Sciatic nerve (tissue), 2 donors: ENCODE results near the gene PKM. TPM values are rescaled to one million over a fixed set of nuclear protein-coding genes. Genes with fewer than 3 reads are reported as not detected.

Experiments
- ATAC-seq: fragments of 200-7000 bp; cut with Tn5 transposase; one replicate; pipeline ENCODE4 v1.9.1; 2020; ENCODE audit warnings: mild to moderate bottlenecking, moderate library complexity
- DNase-seq: peaks from one replicate; pipeline ENCODE4 v3.0.0-alpha.2; 2020; ENCODE audit warnings: low spot score
- intact Hi-C: fragments of 100-400 bp; cut with DNase I; formaldehyde crosslinking; loops from one replicate; pipeline ENCODE4 v1.14.2; 2022
- total RNA-seq: library from RNA; stranded (reverse); fragmentation: NEBNext Ultra II Directional; extraction: Animal tissue kit (Norgen Biotek cat#: 25700); gene quantifications from one replicate; pipeline ENCODE4 v1.2.1, GENCODE V29; 2021
- donor health status: DM: no; HTN: no; CAD: no.
- donor health status: DM: no; HTN: no; CAD: no.

The PKM gene
- total RNA-seq, 1 donor from 2014 or later, result 385 TPM

DNA sequence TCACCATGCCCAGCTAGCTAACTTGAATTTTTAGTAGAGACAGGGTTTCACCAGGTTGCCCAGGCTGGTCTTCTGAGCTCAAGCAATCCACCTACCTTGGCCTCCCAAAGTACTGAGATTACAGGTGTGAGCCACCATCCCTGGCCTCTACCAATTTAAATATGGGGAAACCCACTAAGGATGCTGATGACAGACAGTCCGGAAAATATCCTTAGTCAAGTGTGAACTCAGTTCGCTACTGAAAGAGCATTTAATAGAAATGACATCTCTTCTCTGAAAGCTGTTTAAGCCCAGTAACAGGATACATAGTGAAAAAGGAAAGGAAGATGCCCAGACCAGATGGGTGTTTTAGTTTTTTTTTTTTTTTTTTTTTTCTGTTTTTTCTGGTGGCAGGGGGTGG is 25.7 kb downstream of the PKM start:
- no peak for ATAC-seq
- no peak for DNase-seq
- intact Hi-C loops, result no loop called here

DNA sequence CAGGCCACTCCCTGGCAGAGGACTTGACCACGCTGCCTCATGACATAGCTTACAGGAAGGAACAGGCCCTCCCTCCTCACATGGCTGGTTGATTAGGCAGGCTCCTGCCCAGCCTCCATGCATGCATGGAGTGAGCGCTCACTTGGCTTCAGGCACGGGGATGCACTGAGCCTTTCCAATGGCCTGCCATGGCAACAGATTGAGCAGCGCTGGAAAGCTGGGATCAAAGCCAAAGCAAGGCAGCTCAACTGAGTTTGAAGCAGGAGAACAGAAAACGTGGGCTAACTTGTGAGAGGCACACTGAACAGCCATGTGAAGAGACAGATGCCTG is 27.5 kb downstream of the PKM start:
- intact Hi-C loops, result no loop called here
- DNase-seq (no peak), ATAC-seq (peak; percentile 53)

DNA sequence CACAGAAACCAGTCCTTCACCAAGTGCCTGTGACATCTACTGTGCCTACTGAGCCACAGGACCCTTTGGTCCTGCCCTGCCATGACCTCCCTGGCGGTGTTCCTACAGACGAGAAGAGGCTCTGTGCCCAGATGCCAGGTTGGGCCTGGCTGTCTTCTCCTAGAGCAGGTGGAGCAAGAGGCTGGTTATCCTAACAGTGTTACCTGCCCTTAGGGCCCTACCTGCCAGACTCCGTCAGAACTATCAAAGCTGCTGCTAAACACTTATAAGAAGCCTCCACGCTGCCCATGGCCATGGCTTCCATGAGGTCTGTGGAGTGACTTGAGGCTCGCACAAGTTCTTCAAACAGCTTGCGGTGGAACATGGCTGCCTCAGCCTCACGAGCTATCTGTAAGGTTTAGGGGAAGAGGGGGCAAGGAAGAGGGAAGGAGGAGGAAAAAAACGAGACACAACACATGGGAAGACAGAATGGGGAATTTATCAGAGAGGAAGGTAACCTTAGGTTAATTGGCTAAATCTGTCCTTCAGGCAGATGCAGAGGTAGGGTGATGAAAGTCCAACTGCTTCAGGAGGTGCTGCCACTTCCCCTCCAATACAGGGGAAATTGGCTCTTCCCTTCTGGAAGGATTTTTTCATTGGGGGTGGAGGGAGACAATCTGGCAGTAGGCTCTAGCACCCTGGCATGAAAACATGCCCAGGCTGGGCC is 28.0 kb downstream of the PKM start:
- ATAC-seq, result no peak
- intact Hi-C loops, result no loop called here
- DNase-seq, result no peak

DNA sequence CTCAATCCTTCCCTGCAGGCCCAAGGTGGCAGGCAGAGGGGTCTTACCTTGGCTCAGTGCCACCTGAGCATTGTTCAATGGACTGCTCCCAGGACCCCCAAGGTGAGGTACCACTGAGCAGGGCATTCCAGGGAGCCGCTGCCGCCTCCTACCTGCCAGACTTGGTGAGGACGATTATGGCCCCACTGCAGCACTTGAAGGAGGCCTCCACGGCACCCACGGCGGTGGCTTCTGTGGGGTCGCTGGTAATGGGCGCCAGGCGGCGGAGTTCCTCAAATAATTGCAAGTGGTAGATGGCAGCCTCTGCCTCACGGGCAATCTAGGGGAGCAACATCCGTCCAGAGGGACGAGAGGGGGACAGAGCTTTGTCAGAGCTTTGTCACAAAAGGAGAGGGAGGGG is 28.7 kb downstream of the PKM start:
- no peak for ATAC-seq
- DNase-seq, result no peak
- intact Hi-C loops, result no loop called here

DNA sequence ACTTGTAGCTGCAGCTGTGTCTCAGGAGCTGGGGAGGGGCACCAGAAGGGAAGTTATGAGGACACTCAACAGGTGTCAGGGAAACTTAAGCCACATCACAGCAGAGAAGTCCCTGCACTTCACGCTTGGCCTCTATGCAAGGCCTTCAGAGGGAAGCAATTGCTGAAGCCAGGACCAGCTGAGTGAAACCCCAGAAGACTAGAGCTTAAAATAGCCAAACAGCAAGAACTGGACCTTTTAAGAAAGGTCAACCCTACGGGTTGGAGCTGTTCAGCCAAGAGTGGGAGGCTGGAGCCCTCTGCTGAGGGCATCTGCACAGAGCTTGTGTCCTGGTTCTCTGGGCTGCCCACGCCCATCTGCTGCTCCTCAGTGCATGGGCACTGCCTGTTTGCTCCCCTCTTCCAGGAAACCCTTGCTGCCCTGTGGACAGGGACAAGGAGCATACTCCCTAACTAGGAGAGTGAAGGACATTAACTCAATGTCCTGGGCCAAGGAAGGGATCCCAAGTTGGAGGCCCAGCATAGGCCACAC is 29.5 kb downstream of the PKM start:
- intact Hi-C loops, result no loop called here
- no peak for ATAC-seq
- no peak for DNase-seq

DNA sequence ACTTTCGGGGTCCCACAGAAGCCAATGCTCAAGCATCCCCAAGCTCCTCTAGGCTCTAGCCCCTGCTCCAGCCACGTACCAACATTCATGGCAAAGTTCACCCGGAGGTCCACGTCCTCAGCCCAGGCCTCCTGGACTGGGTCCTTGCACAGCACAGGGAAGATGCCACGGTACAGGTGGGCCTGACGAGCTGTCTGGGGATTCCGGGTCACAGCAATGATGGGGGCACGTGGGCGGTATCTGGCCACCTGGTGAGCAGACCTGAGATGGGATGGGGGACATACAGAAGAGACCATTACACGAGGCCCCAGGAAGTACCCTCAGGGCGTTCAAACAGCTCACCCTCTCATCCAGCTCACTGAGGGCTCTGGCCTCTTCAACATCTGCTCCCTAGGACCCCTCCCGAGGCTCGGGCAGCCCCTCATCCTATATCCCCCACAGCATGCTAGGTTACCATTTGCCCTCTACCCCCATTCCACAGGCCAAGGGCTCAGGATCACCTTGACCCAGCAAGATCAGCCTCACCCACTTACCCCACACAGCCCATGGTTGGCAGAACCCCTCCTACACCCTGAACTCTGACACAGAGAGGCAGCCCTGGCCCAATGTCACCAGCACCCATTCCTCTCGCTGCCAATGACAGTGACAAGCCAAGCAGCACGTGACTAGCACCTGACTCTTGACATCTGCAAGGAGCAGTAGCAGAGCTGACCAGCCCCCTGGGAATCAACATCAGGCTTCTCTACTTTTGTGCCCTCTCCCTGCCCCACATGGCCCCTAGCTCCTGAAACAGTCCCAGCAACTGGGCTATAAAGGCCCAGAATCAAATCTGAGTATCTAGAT is 30.4 kb downstream of the PKM start:
- intact Hi-C loops, result no loop called here
- ATAC-seq (no peak), DNase-seq (no peak)

DNA sequence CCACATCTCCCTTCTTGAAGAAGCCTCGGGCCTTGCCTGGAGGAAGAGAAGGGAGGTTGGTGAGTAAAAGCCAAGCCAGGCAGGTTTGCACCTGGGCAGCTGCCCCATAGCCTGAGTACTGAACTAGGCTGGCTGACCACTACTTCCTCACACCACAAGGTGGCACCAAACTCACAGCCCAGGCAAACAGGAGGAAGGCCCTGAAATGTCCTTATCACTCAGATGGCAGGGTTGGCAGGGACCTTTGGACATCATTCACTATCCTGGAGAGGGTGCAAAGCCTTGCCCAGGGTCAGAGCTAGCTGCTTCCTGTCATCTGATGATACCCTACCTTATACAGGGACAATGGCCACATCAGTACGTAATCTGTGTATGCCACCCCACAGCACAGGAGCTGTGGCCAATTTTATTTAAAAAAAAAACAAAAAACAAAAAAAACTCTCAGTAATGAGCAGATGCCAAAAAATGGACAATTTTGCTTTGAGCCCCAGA is 31.2 kb downstream of the PKM start:
- peak; percentile 73 for ATAC-seq
- DNase-seq, result peak; percentile 81
- intact Hi-C loops, result no loop called here

DNA sequence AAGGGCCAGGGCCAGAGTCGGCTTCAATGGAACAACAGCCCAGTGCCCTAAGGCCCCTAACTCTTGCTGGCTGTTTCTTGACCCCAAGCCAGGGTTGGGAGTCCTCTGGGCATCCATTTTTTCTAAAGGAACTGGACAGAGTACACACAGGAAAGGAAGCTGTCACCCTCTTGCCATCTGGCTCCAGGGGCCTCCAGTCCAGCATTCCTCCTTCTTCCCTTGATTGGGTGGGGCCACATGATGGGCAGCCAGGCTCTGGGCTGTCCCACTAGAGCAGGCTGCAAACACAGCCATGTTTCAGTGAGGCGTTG is 31.8 kb downstream of the PKM start:
- ATAC-seq (no peak), DNase-seq (no peak)
- intact Hi-C loops, result no loop called here

DNA sequence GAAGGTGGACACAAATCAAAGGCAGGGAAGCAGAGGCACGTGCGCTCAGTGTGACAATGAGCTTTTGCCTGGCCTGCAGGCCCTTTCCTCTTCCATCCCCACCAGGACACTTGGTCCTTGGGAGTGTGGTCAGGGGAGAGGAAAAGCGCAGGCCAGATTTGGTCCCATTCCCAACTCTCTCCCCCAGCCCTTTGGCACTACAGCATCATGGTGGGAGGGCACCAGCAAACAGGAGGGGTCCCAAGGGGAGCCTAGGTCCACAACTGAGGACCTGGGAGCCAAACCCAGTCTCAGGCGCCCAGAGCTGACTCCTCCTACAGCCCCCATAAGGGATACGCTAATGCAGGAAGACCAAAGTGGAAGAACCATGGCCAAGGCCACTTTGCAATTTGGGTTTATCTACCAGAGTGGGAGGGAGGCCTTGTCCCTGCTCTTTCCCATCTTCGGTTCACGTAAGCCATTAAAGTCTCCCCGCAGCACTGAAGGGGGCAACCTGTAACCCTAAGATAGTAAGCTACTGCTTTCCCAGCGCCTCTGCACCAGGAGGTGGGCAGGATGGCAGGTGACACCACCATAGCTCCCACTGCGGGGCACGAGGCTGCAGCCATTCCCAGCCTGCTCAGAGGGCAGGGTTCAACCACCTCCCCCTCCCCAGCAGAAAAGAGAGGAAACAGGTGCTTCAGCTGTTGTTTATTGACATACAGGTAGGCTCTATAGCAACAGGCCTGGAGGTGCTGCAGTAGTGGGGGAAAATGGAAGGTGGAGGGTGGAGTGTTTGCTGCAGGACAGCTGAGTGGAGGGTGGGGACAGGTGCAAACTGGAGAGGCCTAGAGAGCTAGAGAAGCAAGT is 32.4 kb downstream of the PKM start:
- intact Hi-C loops, result no loop called here
- DNase-seq (no peak), ATAC-seq (no peak)

DNA sequence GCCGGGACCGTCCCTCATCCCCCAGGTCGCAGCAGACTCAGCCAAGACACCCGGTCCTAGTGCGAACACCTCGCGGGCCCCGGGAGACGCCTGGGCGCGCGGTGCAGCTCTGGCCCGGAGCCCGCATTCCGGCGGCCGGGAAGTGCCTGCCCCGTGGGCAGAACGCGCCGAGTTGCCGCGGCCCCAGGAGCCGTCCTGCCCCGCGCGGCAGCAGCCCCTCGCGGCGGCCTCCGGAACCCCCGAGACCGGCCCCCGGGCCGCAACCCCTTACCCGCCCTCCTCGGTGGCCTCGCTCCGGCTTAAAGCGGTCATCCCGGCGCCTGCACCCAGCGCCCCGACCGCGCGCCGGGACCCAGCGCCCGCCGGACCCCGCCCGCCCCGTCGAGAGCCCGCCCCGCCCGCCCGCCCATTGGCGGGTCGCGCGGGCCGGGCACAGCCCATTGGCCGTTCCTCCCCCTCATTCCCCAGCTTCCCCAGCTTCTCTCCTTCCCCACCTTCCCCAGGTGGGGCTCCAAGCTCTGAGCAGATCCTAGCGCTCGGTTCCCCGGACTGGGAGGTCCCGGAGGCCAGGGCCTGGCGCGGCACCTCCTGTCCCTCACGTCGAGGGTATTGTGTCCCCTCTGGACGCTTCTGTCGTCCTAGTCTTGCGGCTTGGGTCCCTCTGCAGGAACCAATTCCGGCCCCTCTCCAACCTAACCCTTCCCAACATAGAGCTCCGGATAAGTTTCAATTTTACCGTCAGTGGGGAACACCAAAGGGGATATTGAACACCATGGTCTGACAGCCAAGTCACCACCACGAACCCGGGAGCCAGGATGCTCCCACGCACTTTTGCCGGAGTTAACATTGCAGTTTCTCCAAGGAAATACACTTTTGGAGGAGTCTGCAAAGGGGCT is 33.3 kb downstream of the PKM start, which contains the start of gene GRAMD2A:
TSS of gene GRAMD2A (minus strand) at position 328 of the 896 bp plus-strand sequence.
- intact Hi-C loops, result no loop called here
- ATAC-seq, result peak; percentile 10
- no peak for DNase-seq

DNA sequence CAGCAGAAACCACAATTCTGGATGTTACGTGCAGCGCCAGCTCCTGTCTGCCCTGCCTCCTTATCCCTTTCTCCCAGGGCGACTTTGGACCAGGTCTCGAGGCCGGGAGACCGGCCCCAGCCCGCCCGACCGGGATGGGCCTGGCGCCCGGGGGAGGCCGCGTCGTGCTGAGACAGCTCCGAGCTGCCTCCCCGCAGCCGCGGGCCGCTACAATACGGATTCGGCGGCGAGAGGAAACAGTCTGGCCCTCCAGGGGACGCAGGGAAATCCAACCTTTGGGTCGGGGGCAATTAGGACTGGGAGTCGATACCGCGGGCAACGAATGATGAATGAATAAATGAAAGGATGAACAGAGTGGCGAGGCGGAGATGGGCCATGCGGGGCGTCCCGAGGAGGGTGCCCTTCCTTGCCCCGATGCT is 33.9 kb downstream of the PKM start:
- ATAC-seq (no peak), DNase-seq (no peak)
- intact Hi-C loops, result no loop called here

DNA sequence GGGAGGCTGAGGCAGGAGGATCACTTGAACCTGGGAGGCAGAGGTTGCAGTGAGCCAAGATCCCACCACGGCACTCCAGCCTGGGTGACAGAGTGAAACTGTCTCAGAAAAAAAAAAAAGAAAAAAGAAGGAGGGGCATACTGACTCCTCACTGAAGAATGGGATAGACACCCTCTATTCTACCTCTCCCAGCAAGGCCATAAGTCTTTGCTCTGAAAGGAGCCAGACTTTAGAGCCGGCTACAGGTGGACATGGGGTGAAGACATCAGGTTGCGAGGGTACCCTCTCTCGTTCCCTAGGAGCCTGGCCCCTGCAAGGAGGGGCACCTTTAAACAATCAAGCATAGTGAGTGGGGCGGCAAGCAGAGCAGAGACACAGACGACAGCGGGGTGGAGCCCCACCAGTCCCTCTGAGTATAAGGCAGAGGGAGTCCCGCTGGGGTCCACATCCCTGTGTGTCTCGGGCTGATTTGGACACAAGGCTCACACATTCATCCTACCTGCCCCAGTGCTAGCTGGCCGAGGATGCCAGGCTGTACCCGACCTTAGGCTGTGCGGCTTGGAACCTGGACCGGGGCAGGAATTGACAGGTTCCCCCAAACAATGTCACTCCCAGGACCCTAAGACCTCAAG is 34.5 kb downstream of the PKM start:
- intact Hi-C loops, result no loop called here
- DNase-seq (no peak), ATAC-seq (no peak)

DNA sequence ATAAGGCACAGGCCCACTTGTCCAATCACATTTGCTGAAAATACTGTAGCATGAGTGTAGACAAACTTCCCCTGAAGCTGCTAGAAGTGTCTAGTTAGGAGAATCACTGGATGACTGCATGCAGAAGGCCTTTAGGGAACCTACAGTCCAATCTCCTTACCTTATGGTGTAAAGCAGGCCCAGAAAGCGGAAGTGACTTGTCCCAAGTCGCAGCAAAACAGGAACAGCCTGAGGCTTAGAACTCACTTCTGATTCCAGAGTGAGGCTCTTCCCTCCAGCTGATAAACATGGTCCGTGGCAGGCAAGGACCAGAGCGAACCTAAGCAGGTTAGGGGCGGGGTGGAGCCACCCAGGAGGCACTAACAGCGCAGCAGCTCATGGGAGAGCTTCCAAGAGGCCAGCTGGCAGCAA is 35.9 kb downstream of the PKM start:
- ATAC-seq, result peak; percentile 40
- intact Hi-C loops, result no loop called here
- DNase-seq, result no peak

DNA sequence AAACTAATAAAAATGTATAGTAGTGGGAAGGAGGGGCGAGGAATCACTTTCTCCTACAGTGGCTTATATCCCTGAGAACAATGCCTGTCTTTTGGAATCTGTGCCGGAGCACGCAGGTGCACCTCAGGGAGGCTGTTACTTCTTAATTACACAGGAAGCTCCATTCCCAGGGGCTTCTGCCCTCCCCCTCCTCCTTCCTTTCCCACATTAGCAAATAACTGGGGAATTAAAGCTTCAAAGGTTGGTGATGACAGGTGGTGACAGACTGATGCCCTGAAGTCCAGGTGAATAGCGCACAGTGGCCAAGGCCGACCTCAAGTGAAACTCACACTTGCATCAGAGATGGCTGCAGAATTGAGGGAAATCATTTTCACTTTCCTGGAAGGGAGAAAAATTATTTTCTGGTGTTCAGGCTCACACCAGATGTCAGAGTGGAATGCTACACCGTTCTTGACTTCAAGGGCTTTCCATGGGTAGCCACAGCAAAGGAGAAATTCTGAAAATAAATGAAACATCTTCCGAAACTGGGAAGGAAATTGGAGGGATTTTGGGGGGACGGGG is 37.1 kb downstream of the PKM start:
- intact Hi-C loops, result no loop called here
- no peak for ATAC-seq

DNA sequence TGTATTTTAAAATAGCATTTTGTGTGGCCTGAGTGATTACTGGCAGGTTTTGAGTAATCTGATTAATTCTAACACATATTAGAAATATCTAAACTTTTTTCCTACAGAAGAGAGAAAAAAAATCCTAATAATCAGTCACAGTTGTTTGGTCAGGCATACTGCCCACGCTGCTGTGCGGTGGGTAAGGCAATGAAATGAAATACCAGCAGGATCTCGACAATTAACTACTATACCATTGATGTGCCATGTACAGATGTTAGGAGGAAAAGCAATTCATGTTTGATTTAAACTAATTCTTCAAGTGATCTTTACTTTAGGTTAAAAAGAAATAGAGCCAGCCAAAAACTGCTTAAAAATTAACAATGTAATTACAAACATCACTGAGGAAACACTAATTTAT is 38.6 kb downstream of the PKM start:
- DNase-seq (no peak), ATAC-seq (no peak)
- intact Hi-C loops, result no loop called here

More for the DNA sequence above, 37.1 kb downstream of the PKM start:
- DNase-seq, result no peak

DNA sequence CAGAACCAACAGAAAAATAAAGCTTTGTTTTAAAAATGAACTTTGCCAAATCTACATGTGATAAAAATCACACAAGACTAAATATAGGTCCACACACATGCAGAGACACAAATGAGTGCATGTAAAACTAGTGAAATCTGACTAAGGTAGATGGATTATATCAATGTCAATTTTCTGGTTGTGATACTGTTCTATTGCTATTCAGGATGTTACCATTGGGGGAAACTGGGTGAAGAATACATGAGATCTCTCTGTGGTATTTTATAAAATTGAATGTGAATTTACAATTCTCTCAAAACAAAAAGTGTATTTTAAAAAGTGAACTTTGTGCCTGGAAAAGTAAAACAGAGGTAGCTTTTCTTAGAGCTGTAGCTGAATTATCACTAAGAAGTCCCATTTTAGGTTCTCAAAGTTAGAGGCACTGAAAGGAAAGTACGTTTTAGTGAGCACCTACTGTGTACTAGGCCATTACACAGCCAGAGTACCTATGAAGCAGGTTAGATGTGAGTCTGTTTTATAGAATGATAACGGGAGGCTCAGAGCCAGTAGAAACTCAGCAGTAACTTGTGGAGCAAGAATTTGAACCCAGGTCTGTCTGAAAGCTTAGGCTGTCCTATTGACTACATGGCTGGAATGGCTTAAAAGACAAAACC is 41.6 kb downstream of the PKM start:
- intact Hi-C loops, result no loop called here
- no peak for DNase-seq
- ATAC-seq, result no peak

DNA sequence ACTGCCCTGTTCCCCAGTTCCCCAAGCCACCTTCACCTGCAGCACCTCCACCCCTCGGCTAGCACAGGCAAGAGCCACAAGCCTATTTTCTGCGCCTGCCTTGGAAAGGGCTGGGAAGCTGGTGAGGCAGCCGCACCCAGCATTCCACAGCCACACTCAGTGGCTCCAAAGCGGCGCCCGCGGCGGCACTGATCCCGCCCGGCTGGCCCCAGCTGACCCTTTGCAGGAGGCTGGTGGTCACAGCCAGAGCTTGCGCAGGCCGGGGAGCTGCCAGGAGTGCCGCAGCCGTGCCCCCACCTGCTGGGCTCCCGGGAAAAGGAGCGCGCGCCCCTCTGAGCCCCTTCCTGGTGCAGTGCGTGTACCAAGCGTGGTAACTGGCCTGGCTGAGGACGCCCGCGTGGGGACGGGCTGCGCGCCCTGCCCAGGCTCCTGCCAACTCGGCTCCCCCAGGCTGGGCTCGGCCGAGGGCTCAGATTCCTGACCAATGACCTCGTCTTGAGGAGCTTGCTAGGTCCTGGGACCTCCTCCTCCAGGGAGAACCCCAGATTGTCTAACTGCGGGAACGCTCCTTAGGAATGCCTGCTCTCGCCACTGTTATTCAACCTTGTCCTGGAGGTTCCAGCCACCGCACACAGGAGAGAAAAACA is 46.7 kb downstream of the PKM start:
- DNase-seq, result peak; percentile 56
- peak; percentile 54 for ATAC-seq
- intact Hi-C loops, result no loop called here
